ENCODE data around the gene VPS29.

DNA sequence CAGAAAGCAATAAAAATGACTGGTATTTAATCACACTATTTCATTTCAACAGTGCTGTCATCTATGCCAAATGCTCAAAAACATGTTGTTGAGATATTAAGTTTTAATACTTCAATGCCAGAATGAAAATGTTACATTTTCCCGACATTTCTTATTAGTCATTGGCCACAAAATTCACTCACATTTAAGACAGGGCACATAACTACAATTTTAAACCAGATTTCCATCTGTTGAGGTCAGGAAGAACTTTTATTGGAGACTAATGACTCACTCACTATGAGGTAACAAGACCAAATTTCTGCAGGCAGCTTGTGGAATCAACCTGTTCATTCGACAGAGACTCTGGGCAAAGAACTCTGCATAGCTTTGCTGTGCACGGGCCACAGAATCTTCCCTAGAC lies 44.4 kb upstream of the VPS29 start:
- TF ChIP-seq, protein P1, sequence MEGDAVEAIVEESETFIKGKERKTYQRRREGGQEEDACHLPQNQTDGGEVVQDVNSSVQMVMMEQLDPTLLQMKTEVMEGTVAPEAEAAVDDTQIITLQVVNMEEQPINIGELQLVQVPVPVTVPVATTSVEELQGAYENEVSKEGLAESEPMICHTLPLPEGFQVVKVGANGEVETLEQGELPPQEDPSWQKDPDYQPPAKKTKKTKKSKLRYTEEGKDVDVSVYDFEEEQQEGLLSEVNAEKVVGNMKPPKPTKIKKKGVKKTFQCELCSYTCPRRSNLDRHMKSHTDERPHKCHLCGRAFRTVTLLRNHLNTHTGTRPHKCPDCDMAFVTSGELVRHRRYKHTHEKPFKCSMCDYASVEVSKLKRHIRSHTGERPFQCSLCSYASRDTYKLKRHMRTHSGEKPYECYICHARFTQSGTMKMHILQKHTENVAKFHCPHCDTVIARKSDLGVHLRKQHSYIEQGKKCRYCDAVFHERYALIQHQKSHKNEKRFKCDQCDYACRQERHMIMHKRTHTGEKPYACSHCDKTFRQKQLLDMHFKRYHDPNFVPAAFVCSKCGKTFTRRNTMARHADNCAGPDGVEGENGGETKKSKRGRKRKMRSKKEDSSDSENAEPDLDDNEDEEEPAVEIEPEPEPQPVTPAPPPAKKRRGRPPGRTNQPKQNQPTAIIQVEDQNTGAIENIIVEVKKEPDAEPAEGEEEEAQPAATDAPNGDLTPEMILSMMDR (IDR thresholded peaks at IDR 0.05 in 2 of 3, conservative IDR thresholded peaks at IDR 0.05 in 1 of 3; ENCODE audit: borderline replicate concordance in 1 of 3, insufficient read depth in 1 of 3, low read depth in 2 of 3, low read length in 2 of 3) = no peak
- TF ChIP-seq CBX3 (IDR thresholded peaks at IDR 0.05; ENCODE audit: low read depth) = no peak
- TF ChIP-seq, protein P2, sequence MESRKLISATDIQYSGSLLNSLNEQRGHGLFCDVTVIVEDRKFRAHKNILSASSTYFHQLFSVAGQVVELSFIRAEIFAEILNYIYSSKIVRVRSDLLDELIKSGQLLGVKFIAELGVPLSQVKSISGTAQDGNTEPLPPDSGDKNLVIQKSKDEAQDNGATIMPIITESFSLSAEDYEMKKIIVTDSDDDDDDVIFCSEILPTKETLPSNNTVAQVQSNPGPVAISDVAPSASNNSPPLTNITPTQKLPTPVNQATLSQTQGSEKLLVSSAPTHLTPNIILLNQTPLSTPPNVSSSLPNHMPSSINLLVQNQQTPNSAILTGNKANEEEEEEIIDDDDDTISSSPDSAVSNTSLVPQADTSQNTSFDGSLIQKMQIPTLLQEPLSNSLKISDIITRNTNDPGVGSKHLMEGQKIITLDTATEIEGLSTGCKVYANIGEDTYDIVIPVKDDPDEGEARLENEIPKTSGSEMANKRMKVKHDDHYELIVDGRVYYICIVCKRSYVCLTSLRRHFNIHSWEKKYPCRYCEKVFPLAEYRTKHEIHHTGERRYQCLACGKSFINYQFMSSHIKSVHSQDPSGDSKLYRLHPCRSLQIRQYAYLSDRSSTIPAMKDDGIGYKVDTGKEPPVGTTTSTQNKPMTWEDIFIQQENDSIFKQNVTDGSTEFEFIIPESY (IDR thresholded peaks at IDR 0.05; ENCODE audit: extremely low read depth, insufficient replicate concordance, low read length) = no peak

Measured in HCT116 (cell line).